Memory B cell (primary cell): ENCODE results near the gene RCN1.
"Not testable (repeated sequence)": the region's sequence is repeated elsewhere in the genome, so short reads cannot be mapped to it uniquely, and the experiment has no call there.

ENCODE experiments used
- ATAC-seq: fragments of 150-1000 bp; cut with Tn5 transposase; 2 replicates; pipeline ENCODE4 v1.10.0; 2021; ENCODE audit warnings: low read depth, mild to moderate bottlenecking, moderate library complexity
- DNase-seq, 2 donors: peaks; one replicate each; pipeline ENCODE4 v3.0.0; 2022; ENCODE audit warnings: low spot score in 2 of 2
- H3K27ac Mint-ChIP-seq: one replicate; pipeline ENCODE4 v1.8.0; 2022; ENCODE audit warnings: mild to moderate bottlenecking, moderate library complexity, mixed read lengths
- H3K27me3 Mint-ChIP-seq: one replicate; pipeline ENCODE4 v1.8.0; 2022; ENCODE audit warnings: mixed read lengths
- H3K36me3 Mint-ChIP-seq: one replicate; pipeline ENCODE4 v1.8.0; 2022; ENCODE audit warnings: mild to moderate bottlenecking, mixed read lengths
- H3K4me1 Mint-ChIP-seq: one replicate; pipeline ENCODE4 v1.8.0; 2022; ENCODE audit warnings: mixed read lengths
- H3K4me3 Mint-ChIP-seq: one replicate; pipeline ENCODE4 v1.8.0; 2022; ENCODE audit warnings: mild to moderate bottlenecking, moderate library complexity, mixed read lengths
- H3K9me3 Mint-ChIP-seq: one replicate; pipeline ENCODE4 v1.8.0; 2022; ENCODE audit warnings: mixed read lengths

RCN1 gene

DNA sequence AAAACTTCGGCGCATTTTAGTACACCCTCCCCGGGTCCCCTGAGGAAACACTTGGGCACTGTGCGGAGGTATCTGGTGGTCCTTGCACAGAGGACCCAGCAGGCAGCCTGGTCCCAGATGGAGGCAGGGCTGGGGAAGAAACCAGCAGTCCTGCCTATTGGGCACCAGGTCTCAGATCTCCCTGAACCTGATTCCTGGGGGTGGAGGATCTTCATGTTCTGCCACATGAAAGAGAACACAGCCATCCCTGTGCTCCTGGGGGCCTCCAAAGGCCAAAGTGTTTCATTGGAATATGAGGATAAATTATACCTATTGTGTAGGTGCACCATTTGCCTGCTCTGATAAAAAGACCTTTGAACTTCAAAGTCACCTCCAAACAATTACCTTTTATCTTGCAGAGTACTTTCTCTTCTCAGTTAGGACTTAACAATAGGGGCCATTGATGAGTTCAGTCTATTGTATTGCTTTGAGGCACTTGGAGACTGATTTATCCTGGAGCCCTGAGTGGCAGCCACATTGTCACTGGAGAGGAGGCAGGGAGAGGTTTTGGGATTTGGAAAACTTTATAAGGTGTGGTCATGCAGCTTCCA is 1.8 kb downstream of the RCN1 start:
- peaks cover 15% of the 10 kb centered on the region for H3K4me1 Mint-ChIP-seq
- H3K36me3 Mint-ChIP-seq: peaks cover 7% of the 10 kb centered on the region
- H3K9me3 Mint-ChIP-seq: no peaks in the 10 kb centered on the region
- ATAC-seq (no peak), DNase-seq (no peak)
- peak overlapping the region; percentile 47 for H3K27ac Mint-ChIP-seq
- H3K4me3 Mint-ChIP-seq: peak overlapping the region; percentile 60
- H3K27me3 Mint-ChIP-seq: peaks cover 6% of the 10 kb centered on the region

DNA sequence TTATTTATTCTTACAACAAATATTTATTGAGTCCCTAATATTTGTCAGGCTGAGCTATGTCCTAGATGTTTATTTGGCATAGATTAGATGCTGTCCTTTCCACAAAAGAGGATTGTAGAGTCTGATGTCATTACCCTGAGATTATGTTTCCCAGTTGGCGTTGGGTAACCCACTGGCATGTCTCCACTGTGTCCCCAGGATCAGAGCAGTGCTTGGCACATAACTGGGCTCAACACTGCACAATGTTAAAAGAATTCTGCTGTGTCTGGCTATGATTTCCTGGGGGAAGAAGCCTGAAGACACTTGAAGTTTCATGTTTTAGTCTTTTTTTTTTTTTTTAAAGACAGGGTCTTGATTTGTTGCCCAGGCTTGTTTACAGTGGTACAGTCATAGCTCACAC is 4.0 kb downstream of the RCN1 start:
- H3K4me3 Mint-ChIP-seq: no peak overlapping the region
- no peaks in the 10 kb centered on the region for H3K27me3 Mint-ChIP-seq
- no peak for ATAC-seq
- H3K4me1 Mint-ChIP-seq: peaks cover 3% of the 10 kb centered on the region
- no peaks in the 10 kb centered on the region for H3K9me3 Mint-ChIP-seq
- peaks cover 18% of the 10 kb centered on the region for H3K36me3 Mint-ChIP-seq
- DNase-seq: no peak
- H3K27ac Mint-ChIP-seq: no peak overlapping the region

DNA sequence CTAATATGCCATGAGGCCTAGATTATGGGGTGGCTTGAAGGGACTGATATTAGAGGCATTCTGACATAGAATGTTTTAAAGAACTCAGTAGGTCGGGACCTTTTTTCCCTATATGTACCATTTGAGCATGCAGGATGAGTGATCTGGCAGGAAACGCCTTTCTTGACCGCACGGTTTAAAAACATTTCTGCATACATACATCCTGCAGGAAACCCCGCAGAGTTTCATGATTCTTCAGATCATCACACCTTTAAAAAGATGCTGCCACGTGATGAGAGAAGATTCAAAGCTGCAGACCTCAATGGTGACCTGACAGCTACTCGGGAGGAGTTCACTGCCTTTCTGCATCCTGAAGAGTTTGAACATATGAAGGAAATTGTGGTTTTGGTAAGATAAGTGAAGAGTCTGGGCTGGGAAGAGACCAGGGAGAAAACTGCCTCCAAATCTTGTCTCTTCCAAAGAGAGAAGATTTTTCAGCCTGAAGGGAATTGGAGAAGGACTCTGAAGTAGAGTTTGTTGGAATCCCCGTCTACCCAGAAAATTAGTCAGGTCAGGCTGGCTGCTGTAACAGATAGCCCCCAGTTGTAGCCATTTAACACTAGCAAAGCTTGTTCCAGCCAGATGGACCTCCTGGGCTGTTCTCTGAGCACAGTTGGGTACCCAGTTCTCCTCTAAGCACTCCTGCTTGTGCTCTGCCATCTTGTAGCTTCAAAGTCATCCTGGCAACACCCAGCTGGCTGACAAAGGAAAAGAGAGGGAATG is 7.4 kb downstream of the RCN1 start:
- Mint-ChIP-seq H3K27ac (no peak overlapping the region), H3K9me3 (no peaks in the 10 kb centered on the region), H3K4me1 (no peaks in the 10 kb centered on the region), H3K27me3 (no peaks in the 10 kb centered on the region), H3K4me3 (no peak overlapping the region), H3K36me3 (peaks cover 32% of the 10 kb centered on the region)
- ATAC-seq (no peak), DNase-seq (no peak)

DNA sequence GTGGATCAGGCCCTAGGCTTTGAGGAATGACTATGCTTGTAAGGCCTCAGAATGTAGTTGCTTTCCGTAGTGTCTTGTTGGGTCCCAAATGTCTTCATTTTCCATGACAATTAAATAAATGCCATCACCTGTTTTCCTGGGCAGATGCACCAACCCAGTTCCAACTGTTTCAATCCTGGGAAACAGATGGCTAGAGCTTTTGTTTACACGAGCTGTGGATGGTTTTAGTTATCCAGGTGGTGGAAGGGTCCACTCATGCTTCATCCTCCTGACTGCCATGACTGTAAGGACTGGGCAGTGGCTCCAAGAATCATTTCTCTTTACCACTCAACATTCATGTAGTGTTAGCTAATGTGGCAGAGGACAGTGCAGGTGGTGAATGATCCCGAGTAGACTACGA is 8.6 kb downstream of the RCN1 start:
- H3K4me1 Mint-ChIP-seq: no peaks in the 10 kb centered on the region
- DNase-seq (no peak), ATAC-seq (no peak)
- no peak overlapping the region for H3K4me3 Mint-ChIP-seq
- H3K9me3 Mint-ChIP-seq: no peaks in the 10 kb centered on the region
- no peaks in the 10 kb centered on the region for H3K27me3 Mint-ChIP-seq
- H3K27ac Mint-ChIP-seq: no peak overlapping the region
- peaks cover 36% of the 10 kb centered on the region for H3K36me3 Mint-ChIP-seq

DNA sequence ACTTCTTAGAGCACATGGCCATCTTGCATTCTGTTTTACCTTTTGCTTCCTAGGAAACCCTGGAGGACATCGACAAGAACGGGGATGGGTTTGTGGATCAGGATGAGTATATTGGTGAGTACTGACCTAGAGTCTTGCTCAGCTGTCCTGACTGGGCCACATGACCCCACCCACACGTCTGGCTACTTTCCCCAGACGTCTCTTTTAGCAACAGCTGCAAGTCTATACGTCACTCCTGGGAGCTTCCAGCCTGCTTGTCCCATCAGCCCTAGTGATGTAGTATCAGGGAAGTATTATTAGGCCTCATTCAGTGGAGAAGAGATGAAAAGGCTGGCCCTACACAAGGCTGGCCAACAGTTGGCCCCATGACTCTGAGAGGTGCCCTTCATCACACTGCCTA is 9.6 kb downstream of the RCN1 start:
- Mint-ChIP-seq H3K4me3 (no peak overlapping the region), H3K27me3 (no peaks in the 10 kb centered on the region), H3K9me3 (no peaks in the 10 kb centered on the region), H3K36me3 (peaks cover 36% of the 10 kb centered on the region), H3K4me1 (no peaks in the 10 kb centered on the region), H3K27ac (no peak overlapping the region)
- ATAC-seq: no peak
- no peak for DNase-seq

DNA sequence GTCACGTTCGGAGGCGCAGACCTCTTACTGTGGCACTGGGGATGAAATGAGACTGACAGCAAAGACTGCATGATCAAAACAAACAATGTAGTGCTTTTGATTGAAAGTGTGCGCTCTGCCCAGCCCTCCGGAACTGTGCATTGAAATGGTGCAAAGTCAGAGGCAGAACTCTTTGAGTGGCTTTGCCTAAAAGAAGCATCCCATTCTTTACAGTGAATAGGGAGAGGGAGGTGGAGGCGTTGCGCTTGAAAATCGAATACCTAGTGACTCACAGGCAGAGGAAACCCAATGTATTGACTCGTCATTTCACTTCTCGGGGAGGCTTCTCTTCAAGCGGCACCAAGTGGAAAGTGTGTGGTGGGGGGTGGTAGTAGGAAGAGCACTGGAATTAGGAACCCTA is 10.9 kb downstream of the RCN1 start:
- ATAC-seq: no peak
- no peak overlapping the region for H3K4me3 Mint-ChIP-seq
- H3K36me3 Mint-ChIP-seq: peaks cover 36% of the 10 kb centered on the region
- no peak overlapping the region for H3K27ac Mint-ChIP-seq
- H3K27me3 Mint-ChIP-seq: no peaks in the 10 kb centered on the region
- DNase-seq: no peak
- peaks cover 7% of the 10 kb centered on the region for H3K4me1 Mint-ChIP-seq
- no peaks in the 10 kb centered on the region for H3K9me3 Mint-ChIP-seq

DNA sequence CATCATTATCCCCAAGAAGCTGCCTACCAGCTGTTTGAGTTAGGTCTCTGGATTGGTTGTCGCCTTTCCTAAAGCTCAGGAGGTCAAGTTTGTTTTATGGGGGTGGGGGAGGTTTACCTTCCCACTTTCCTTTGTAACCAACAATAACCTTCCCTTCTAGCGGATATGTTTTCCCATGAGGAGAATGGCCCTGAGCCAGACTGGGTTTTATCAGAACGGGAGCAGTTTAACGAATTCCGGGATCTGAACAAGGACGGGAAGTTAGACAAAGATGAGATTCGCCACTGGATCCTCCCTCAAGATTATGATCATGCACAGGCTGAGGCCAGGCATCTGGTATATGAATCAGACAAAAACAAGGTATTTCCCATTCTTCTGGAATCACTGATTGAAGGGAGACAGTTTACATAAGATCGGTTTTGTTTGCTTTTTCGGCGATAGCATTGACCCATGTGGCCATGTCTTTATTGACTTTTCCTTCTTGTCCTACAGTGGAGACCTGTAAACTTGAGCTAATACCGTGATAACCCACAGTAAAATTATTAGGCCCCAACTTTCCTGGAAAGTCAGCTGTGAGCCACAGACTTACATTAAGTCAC is 12.3 kb downstream of the RCN1 start:
- DNase-seq, H3K27me3 Mint-ChIP-seq, ATAC-seq, H3K4me1 Mint-ChIP-seq, H3K27ac Mint-ChIP-seq, H3K9me3 Mint-ChIP-seq, H3K4me3 Mint-ChIP-seq: not testable (repeated sequence)
- peaks cover 25% of the 10 kb centered on the region for H3K36me3 Mint-ChIP-seq

DNA sequence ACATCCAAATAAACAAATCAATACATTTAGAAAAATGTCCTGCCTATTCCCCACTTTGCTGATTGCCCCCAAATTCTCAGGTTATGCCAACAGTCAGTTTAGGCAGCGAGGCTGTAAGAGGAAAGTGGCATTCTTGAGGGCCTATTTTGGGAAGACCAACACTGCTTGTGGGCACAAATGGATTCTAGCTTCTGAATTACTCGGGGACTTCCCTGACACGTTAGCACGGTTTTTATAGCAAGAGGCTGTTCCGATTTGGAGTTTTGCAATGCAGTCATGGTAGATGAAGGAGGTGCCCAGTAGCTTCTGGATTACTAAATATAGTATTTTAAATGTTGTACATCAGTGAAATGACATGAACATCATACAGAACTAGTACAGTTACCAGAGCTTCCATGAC is 13.1 kb downstream of the RCN1 start:
- no peaks in the 10 kb centered on the region for H3K9me3 Mint-ChIP-seq
- H3K4me1 Mint-ChIP-seq: peaks cover 7% of the 10 kb centered on the region
- no peaks in the 10 kb centered on the region for H3K27me3 Mint-ChIP-seq
- peaks cover 23% of the 10 kb centered on the region for H3K36me3 Mint-ChIP-seq
- ATAC-seq: no peak
- no peak overlapping the region for H3K4me3 Mint-ChIP-seq
- H3K27ac Mint-ChIP-seq: no peak overlapping the region
- DNase-seq: no peak

DNA sequence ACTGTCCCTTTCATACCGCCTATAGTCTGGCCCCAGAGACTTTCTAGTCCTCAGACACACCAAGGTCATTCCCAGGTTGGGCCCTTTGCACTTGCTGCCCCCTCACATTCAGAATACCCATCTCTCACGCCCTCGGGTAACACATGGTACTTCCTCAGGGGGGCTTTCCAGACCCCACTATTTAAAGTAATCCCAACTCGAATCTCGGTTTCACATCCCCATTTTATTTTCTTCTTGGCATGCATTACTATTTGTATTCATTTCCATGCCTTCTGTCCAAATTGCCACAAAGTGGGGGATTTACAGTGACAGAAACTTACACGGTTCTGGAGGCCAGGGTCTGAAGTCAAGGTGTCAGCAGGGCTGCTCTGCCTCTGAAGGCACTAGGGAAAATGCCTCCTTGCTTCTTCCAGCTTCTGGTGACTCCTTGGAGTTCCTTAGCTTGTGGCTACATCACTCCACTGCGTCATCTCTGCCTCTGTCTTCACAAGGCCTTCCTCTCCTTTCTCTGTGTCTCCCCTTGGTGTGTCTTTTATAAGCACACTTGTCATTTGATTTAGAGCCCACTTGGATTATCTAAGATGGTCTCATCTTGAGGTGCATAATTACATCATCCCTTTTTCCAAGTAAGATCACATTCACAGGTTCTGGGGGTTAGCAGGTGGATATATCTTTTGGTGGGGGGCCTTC is 15.1 kb downstream of the RCN1 start:
- peak; percentile 15 for ATAC-seq
- peaks cover 2% of the 10 kb centered on the region for H3K27me3 Mint-ChIP-seq
- peak overlapping the region; percentile 4 for H3K27ac Mint-ChIP-seq

DNA sequence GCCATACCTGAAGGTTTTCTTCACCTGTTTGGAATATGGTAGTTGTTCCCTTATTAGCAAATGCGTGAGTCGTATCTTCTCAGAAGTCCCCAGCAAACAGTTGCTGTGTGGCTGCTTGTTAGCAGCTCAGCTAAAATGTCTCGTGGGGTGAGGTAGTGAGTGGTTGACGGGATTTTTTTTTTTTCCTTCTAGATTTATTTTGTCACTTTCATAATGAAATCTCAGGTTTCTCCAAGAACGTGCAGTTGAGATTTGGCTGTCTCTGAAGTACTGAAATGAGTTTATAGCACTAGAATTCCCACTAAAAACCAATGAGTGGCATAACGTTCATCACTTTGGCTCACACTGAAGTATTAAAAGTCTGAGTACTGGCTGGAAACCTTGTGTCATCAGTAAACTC is 16.8 kb downstream of the RCN1 start:
- no peak for DNase-seq
- H3K4me3 Mint-ChIP-seq: no peak overlapping the region
- H3K27me3 Mint-ChIP-seq: peaks cover 2% of the 10 kb centered on the region
- H3K27ac Mint-ChIP-seq: no peak overlapping the region
- no peak for ATAC-seq
- H3K36me3 Mint-ChIP-seq: peaks cover 6% of the 10 kb centered on the region
- H3K4me1 Mint-ChIP-seq: peaks cover 7% of the 10 kb centered on the region
- H3K9me3 Mint-ChIP-seq: no peaks in the 10 kb centered on the region

More for the DNA sequence above, 15.1 kb downstream of the RCN1 start:
- Mint-ChIP-seq H3K9me3 (no peaks in the 10 kb centered on the region), H3K36me3 (peaks cover 9% of the 10 kb centered on the region), H3K4me3 (no peak overlapping the region), H3K4me1 (peaks cover 7% of the 10 kb centered on the region)
- DNase-seq: no peak

DNA sequence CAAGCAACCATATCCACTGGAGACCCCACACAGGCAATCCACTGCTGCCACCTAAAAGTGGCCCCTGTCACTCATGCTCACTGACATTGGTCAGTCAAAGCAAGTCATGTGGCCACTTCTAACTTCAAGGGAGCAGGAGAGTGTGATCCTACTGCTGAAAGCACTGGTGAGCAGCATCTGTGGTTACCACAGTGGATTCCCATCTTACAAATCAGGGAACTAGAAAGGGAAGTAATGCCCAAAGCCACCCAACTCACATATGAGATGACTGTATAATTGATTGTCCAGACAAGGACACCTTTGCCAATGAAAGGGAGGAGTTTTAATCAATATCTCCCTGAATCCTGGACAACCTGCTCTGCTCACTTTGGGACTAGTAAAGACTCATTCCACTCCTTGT is 17.7 kb downstream of the RCN1 start:
- no peak overlapping the region for H3K27ac Mint-ChIP-seq

DNA sequence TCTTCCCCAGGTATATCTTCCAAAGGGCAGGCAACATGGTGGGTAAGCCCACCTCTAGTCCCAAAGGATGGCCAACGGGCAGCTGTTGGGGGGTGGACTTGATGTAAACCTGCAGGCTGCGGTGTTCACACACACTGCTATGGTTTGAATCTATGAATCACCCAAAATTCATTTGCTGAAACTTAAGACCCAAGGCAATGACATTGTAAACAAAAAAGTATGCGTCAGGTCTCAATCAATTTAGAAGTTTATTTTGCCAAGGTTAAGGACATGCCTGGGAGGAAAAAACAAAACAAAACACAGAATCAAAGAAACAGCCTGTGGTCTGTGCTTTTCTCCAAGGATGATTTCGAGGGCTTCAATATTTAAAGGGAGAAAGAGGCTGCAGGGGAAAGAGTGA is 18.3 kb downstream of the RCN1 start:
- Mint-ChIP-seq H3K4me1 (peaks cover 7% of the 10 kb centered on the region), H3K4me3 (no peak overlapping the region), H3K36me3 (peaks cover 1% of the 10 kb centered on the region), H3K27me3 (peaks cover 3% of the 10 kb centered on the region), H3K27ac (no peak overlapping the region), H3K9me3 (no peaks in the 10 kb centered on the region)
- ATAC-seq (no peak), DNase-seq (no peak)

More for the DNA sequence above, 17.7 kb downstream of the RCN1 start:
- Mint-ChIP-seq H3K27me3 (peaks cover 2% of the 10 kb centered on the region), H3K36me3 (peaks cover 2% of the 10 kb centered on the region), H3K9me3 (no peaks in the 10 kb centered on the region), H3K4me1 (peaks cover 7% of the 10 kb centered on the region), H3K4me3 (no peak overlapping the region)
- DNase-seq (no peak), ATAC-seq (no peak)

DNA sequence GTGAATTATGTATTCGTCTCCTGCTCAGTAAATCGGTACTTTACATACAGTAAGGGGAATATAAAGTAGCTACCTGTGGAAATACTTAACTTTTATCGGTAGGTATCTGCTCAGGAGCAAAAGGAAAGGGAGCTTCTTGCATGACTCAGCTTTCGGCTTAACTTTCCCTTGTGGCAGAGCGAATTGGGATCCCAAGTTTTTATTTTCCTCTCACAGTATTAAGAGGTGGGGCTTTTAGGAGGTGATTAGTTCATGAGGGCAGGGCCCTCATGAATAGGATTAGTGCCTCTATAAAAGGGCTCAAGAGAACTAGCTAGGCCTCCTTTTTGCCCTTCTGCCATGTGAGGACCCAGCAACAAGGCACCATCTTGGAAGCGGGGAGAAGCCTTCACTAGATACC is 18.7 kb downstream of the RCN1 start:
- ATAC-seq: no peak
- H3K27ac Mint-ChIP-seq: no peak overlapping the region
- H3K27me3 Mint-ChIP-seq: peaks cover 3% of the 10 kb centered on the region
- H3K9me3 Mint-ChIP-seq: no peaks in the 10 kb centered on the region
- no peak overlapping the region for H3K4me3 Mint-ChIP-seq
- H3K36me3 Mint-ChIP-seq: no peaks in the 10 kb centered on the region
- DNase-seq: no peak
- H3K4me1 Mint-ChIP-seq: peaks cover 7% of the 10 kb centered on the region

DNA sequence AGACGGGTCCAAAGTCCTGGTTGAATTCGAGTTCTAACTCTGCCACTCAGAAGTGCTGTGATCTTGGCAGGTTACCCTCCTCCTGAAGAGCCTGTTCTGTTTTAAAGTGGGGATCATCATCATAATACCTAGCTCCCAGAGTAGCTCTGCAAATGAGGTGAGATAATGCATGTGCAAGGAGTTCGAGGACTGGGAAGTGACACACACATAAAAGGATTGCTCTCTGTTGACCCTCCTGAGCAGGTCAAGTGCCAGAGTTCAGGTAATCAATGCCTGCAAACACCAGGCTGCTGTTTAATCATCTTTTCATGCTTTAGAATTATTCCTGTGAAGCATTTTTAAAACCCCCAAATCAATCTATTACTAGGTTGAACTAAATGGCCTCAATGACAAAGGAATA is 19.9 kb downstream of the RCN1 start:
- ATAC-seq (no peak), DNase-seq (no peak)
- no peak overlapping the region for H3K4me3 Mint-ChIP-seq
- H3K36me3 Mint-ChIP-seq: no peaks in the 10 kb centered on the region
- peaks cover 6% of the 10 kb centered on the region for H3K4me1 Mint-ChIP-seq
- peaks cover 8% of the 10 kb centered on the region for H3K27me3 Mint-ChIP-seq
- no peak overlapping the region for H3K27ac Mint-ChIP-seq
- no peaks in the 10 kb centered on the region for H3K9me3 Mint-ChIP-seq
